ENCODE results near the gene UPB1.

- TF ChIP-seq CTCF (IDR thresholded peaks at IDR 0.05) (peak; percentile 66 to 89 (median 78)), POLR2A (IDR thresholded peaks at IDR 0.05) (no peak)
Measured at GRCh38 chr22:24525416-24526037, 30.4 kb downstream of the UPB1 start.
